ENCODE measurements around the gene ULK4.

ULK4 gene

DNA sequence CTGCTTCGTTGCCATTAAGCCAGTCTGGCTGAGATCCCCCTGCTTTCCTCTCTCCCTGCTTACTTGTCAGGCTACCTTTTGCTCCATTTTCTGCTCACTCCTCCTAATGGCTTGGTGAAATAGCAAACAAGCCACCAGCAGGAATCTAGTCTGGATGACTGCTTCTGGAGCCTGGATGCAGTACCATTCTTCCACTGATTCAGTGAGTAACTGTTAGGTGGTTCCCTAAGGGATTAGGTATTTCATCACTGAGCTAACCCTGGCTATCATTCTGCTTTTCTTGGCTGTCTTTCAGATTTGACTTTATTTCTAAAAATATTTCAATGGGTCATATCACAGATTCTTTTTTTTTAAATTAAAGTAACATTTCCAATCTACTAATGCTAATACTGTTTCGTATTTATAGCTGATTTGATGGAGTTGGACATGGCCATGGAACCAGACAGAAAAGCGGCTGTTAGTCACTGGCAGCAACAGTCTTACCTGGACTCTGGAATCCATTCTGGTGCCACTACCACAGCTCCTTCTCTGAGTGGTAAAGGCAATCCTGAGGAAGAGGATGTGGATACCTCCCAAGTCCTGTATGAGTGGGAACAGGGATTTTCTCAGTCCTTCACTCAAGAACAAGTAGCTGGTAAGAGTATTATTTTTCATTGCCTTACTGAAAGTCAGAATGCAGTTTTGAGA lies 737.6 kb downstream of the ULK4 start:
- TF ChIP-seq, protein P1, sequence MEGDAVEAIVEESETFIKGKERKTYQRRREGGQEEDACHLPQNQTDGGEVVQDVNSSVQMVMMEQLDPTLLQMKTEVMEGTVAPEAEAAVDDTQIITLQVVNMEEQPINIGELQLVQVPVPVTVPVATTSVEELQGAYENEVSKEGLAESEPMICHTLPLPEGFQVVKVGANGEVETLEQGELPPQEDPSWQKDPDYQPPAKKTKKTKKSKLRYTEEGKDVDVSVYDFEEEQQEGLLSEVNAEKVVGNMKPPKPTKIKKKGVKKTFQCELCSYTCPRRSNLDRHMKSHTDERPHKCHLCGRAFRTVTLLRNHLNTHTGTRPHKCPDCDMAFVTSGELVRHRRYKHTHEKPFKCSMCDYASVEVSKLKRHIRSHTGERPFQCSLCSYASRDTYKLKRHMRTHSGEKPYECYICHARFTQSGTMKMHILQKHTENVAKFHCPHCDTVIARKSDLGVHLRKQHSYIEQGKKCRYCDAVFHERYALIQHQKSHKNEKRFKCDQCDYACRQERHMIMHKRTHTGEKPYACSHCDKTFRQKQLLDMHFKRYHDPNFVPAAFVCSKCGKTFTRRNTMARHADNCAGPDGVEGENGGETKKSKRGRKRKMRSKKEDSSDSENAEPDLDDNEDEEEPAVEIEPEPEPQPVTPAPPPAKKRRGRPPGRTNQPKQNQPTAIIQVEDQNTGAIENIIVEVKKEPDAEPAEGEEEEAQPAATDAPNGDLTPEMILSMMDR (IDR thresholded peaks at IDR 0.05; ENCODE audit: insufficient read depth, low read depth, low read length, missing control alignments): no peak
- no peak for DNase-seq (ENCODE audit: low read depth)
- no peak overlapping the region for H3K4me3 ChIP-seq (ENCODE audit: low read depth, low read length)

DNA sequence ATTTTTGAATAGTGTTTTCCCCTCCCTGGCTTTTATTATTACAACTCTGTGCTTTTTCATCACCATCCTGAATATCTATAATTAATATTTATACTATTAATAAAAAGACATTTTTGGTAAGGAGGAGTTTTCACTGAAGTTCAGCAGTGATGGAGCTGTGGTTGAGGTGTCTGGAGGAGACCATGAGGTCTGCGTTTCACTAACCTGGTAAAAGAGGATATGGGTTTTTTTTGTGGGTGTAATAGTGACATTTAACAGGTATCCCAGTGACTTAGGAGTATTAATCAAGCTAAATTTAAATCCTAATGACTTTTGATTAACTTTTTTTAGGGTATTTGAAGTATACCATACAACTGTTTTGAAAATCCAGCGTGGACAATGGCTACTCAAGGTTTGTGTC lies 738.2 kb downstream of the ULK4 start:
- TF ChIP-seq, protein P1 (IDR thresholded peaks at IDR 0.05; ENCODE audit: insufficient read depth, low read depth, low read length, missing control alignments): no peak
- no peak overlapping the region for H3K4me3 ChIP-seq (ENCODE audit: low read depth, low read length)
- DNase-seq (ENCODE audit: low read depth): no peak

DNA sequence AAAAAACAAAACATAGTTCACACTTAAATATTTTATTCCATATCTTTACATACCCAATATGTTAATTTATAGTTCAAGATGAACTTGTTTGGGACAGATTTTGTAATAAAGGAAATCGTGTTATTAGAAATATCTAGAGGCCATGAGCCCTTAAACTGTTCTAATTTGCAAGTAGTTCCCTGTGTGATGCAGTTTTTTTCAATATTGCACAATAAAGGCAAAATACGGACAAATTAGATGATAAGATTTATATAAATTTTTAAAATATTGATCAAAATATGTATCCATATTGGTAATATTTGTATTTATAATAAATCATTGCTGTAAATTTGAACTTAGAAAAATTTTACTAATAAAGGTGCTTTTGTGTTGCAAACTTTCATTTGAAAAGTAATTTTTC lies 738.8 kb downstream of the ULK4 start:
- H3K4me3 ChIP-seq (ENCODE audit: low read depth, low read length): no peak overlapping the region
- DNase-seq (ENCODE audit: low read depth): no peak
- TF ChIP-seq, protein P1 (IDR thresholded peaks at IDR 0.05; ENCODE audit: insufficient read depth, low read depth, low read length, missing control alignments): no peak

DNA sequence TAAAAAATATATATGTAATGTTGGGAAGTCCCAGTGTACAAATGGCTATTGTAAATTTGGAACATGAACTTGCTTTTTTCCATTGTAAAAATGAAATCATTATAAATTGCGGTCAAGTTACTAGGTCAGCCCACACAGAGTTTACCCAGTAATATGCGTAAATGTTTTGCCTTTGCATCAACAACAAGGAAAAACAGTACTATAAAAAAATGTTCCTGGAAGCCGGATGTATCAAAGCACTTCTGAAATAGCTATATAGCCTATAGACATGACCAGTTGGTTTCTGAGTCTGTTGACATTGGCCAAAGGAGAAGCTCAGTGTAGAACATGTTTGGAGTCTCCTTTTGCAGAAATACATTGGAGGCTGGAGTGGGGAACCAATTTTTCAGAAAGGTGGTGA lies 739.4 kb downstream of the ULK4 start:
- TF ChIP-seq, protein P1 (IDR thresholded peaks at IDR 0.05; ENCODE audit: insufficient read depth, low read depth, low read length, missing control alignments): no peak
- no peak overlapping the region for H3K4me3 ChIP-seq (ENCODE audit: low read depth, low read length)
- no peak for DNase-seq (ENCODE audit: low read depth)

DNA sequence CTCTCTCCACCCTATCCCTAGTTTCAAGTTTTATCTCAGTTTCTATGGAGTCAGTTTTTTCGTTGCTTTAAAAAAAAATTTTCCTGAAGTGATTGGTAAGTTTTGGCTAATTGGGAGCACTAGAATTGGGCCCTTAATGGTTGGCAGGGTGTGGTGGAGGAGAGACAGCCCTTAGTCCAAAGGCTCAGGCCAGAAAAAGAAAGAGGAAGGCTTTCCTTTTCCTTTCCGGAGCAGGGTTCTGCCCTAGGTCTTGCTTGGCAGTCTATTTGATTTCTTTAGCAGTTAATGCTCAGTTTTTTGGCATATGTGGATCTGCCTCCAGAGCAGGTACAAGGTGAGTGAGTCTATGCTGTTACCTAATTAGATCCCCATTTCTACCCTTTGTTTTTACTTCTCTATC lies 739.9 kb downstream of the ULK4 start:
- TF ChIP-seq, protein P1 (IDR thresholded peaks at IDR 0.05; ENCODE audit: insufficient read depth, low read depth, low read length, missing control alignments): no peak
- DNase-seq (ENCODE audit: low read depth): no peak

DNA sequence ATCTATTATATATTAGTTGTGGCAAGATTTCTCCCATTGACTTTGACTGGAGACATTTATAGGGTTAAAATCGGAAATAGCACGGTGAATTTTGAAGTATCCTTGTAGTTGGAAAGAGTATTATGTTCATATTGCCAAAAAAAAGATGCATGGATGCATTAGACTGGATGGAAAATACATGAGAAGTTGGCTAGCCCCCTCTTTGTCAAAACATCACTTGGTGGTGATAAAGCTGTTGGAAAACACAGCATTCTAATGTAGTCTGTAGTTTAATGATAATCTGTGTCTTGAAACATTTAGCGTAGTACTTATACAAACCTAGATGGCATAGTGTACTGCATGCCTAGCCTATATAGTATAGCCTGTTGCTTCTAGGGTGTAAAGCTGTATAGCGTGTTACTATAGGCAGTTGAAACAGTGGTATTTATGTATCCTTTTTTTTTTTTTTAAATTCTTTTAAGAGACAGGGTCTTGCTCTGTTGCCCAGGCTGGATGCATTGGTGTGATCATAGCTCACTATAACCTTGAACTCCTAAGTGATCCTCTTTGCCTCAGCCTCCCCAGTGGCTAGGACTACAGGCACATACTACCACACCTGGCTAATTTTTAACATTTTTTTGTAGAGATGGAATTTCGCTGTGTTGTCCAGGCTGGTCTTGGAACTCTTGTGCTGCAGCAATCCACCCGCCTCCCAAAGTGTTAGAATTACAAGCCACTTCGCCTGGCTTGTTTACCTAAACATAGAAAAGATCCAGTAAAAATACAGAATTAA lies 740.8 kb downstream of the ULK4 start:
- no peak for DNase-seq (ENCODE audit: low read depth)
- TF ChIP-seq, protein P1 (IDR thresholded peaks at IDR 0.05; ENCODE audit: insufficient read depth, low read depth, low read length, missing control alignments): no peak
- no peak overlapping the region for H3K4me3 ChIP-seq (ENCODE audit: low read depth, low read length)

More for the DNA sequence above, 739.9 kb downstream of the ULK4 start:
- no peak overlapping the region for H3K4me3 ChIP-seq (ENCODE audit: low read depth, low read length)
